Mucosa of rectum (tissue), 2 donors: ENCODE measurements around the gene CDC42.
A peak's percentile ranks its signal among the peaks of the same experiment; 100 is the strongest.

Source experiments
- H3K27ac ChIP-seq, 2 donors: one replicate each; pipeline ENCODE4 v1.7.0; 2013; ENCODE audit warnings: inconsistent platforms in 2 of 2, low read depth in 2 of 2, low read length in 2 of 2
- H3K27me3 ChIP-seq, 2 donors: one replicate each; pipeline ENCODE4 v1.7.0; 2013; ENCODE audit warnings: low read length in 2 of 2; ENCODE audit not compliant: control insufficient read depth in 2 of 2, insufficient read depth in 2 of 2
- H3K36me3 ChIP-seq, 2 donors: one replicate each; pipeline ENCODE4 v1.7.0; 2013; ENCODE audit warnings: low read length in 2 of 2; ENCODE audit not compliant: control insufficient read depth in 2 of 2, insufficient read depth in 2 of 2
- H3K4me1 ChIP-seq, 2 donors: one replicate each; pipeline ENCODE4 v1.7.0; 2013; ENCODE audit warnings: low read length in 2 of 2, mild to moderate bottlenecking in 1 of 2; ENCODE audit not compliant: control insufficient read depth in 2 of 2, insufficient read depth in 2 of 2
- H3K4me3 ChIP-seq, 2 donors: one replicate each; pipeline ENCODE4 v1.7.0; 2013; ENCODE audit warnings: low read length in 2 of 2
- H3K9ac ChIP-seq, 2 donors: one replicate each; pipeline ENCODE4 v1.7.0; 2013; ENCODE audit warnings: low read length in 2 of 2, low read depth in 1 of 2, mild to moderate bottlenecking in 1 of 2
- H3K9me3 ChIP-seq, 2 donors: one replicate each; pipeline ENCODE4 v1.7.0; 2013; ENCODE audit warnings: low read length in 2 of 2; ENCODE audit not compliant: control insufficient read depth in 2 of 2
- donor health status: healthy.
- donor health status: Normal muscosa, but diverticular disease.

CDC42 gene

DNA sequence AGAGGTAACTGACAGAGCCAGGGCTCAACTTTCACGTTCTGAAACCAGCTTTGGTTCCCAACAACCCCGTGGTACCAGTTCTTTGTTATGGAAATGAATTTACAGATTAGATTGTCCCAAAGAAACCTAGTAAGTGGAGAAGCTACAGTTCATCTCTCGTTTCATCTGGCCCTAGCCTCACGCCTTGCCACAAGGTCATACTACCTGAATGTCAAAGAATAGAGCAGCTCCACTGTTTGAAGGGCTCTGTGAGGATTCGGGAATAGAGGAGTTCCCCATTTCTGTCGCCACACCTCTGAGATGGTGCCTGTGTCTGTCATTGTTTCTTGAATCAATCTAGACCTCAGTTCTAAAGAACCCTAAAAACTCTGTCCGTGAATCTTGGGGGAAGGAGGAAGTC is 15.0 kb upstream of the CDC42 start:
- no peak overlapping the region for H3K9ac ChIP-seq
- peaks cover 7 to 9% of the 10 kb centered on the region in 2 donors for H3K4me1 ChIP-seq
- no peaks in the 10 kb centered on the region for H3K27me3 ChIP-seq
- no peak overlapping the region for H3K27ac ChIP-seq
- no peaks in the 10 kb centered on the region for H3K9me3 ChIP-seq
- H3K4me3 ChIP-seq, result no peak overlapping the region
- H3K36me3 ChIP-seq, result no peaks in the 10 kb centered on the region

DNA sequence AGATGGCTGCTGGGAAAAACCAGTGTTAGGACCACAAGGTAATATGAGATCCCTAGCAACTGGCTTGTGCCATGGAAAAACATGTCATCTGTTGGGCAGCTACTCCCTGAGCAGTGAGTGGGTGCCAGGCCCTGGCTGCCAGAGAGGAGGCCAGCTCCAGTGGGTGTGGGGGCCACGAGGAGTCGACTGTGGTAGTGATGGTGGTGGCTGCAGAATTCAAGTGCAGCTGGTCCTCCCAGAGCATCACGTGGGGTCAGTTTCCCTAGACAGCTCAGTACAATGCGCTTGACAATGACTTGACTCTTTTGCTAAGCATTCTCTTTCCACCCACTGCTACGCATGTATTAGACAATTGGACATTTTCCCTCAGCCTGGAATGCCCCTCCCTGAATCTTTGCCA is 14.5 kb upstream of the CDC42 start:
- Histone ChIP-seq H3K27me3 (no peaks in the 10 kb centered on the region), H3K4me3 (no peak overlapping the region), H3K27ac (no peak overlapping the region), H3K4me1 (peaks cover 7 to 9% of the 10 kb centered on the region in 2 donors), H3K9me3 (no peaks in the 10 kb centered on the region), H3K9ac (no peak overlapping the region), H3K36me3 (no peaks in the 10 kb centered on the region)

DNA sequence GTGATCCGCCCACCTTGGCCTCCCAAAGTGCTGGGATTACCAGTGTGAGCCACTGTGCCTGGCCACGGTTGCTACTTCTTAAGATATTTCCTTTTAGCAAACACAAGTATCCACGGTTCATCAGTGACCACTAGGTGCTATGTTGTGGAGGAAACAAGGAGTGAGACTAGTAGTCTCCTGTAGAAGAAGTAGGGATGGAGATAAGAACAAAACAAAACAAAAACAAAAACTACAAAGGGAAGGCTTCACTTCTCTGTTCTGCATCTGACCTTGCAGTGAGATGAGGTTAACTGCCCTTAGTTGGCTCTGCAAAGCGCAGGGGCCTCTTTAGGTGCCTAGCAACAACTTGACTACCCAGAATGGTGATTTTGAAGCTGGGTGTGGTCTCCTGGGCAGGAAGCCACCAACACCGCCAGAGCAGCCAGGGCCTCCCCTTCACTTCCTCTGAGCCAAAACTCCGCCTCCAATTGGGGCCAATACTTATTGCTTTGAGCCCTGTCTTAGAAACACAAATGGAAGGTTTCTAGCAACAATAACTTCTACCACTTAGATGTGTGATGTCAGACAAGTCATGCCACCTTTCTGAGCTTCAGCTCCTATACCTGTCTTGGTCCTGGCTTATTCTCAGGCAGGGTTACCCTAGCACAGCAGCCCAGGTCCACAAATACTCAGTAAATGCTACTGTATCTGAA is 12.8 kb upstream of the CDC42 start:
- H3K9me3 ChIP-seq, result no peaks in the 10 kb centered on the region
- H3K36me3 ChIP-seq, result no peaks in the 10 kb centered on the region
- peaks cover 7 to 9% of the 10 kb centered on the region in 2 donors for H3K4me1 ChIP-seq
- peak overlapping the region; percentile 55 to 79 for H3K27ac ChIP-seq
- no peaks in the 10 kb centered on the region for H3K27me3 ChIP-seq
- peak overlapping the region in 1 of 2 donors; percentile 60 for H3K4me3 ChIP-seq
- H3K9ac ChIP-seq, result peak overlapping the region in 1 of 2 donors; percentile 41

DNA sequence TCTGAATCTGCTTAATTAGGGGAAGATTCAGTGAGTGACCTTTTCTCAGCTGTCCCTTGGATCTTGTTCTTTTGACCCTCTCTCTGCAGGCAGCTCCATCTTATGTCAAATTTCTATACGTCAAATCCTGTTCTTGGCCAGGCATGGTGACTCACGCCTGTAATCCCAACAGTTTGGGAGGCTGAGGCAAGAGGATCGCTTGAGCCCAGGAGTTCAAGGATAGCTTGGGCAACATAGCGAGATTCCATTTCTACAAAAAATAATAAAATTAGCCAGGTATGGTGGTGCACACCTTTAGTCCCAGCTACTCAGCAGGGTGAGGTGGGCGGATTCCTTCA is 12.3 kb upstream of the CDC42 start:
- H3K27ac ChIP-seq, result peak overlapping the region; percentile 55 to 79

DNA sequence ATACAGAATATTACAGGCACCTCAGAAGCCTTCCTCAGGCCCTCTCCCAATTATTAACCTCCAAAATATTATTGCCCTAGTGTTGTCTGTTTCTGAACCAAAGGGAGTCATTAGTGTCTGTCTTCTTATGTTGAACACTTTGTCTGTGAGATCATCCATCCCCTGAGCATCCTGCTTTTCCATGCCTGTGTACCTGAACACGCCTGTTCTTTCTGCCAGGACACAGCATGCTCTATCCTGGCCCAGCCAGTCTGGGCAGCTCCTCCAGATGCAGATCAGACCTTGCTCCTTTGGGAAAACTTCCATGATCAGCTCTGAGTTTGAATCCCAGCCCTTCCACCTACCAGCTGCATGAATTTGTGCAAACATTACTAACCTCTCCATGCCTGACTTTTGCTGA is 11.0 kb upstream of the CDC42 start:
- Histone ChIP-seq H3K27ac (no peak overlapping the region), H3K27me3 (no peaks in the 10 kb centered on the region), H3K9me3 (no peaks in the 10 kb centered on the region), H3K4me3 (no peak overlapping the region), H3K36me3 (no peaks in the 10 kb centered on the region), H3K4me1 (peaks cover 7 to 9% of the 10 kb centered on the region in 2 donors), H3K9ac (no peak overlapping the region)

More for the DNA sequence above, 12.3 kb upstream of the CDC42 start:
- Histone ChIP-seq H3K9me3 (no peaks in the 10 kb centered on the region), H3K4me3 (peak overlapping the region in 1 of 2 donors; percentile 60), H3K9ac (no peak overlapping the region), H3K36me3 (no peaks in the 10 kb centered on the region), H3K4me1 (peaks cover 7 to 9% of the 10 kb centered on the region in 2 donors), H3K27me3 (no peaks in the 10 kb centered on the region)

DNA sequence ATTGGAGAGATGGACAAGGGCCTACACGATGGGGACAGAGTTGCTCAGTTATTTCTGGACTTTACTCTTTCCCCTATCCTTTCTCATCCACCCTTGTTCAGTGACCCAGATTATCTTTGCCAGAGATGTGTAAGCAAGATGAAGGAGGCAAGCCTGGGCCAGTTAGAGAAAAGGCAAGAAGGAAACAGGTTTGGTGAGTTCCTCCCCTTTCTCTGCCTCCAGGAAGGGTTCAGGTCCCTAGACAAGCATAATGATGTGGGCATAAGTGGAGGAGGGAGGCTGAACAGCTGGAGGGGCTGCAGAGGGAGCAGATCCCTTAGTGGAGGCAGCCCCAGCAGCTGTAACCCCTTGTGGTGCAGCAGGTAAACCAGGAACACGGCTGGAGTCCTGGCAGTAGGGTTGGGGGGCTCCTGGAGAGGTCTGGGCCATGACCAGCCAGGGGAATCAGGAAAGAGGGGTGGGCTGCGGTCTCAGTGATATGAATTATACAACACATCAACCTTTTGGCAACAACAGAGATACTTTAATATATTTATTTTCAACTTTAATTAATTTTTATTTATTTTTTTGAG is 9.2 kb upstream of the CDC42 start:
- H3K4me3 ChIP-seq, result no peak overlapping the region
- no peaks in the 10 kb centered on the region for H3K27me3 ChIP-seq
- no peaks in the 10 kb centered on the region for H3K9me3 ChIP-seq
- no peaks in the 10 kb centered on the region for H3K36me3 ChIP-seq
- no peak overlapping the region for H3K9ac ChIP-seq
- H3K4me1 ChIP-seq, result peaks cover 7 to 9% of the 10 kb centered on the region in 2 donors
- H3K27ac ChIP-seq, result no peak overlapping the region

DNA sequence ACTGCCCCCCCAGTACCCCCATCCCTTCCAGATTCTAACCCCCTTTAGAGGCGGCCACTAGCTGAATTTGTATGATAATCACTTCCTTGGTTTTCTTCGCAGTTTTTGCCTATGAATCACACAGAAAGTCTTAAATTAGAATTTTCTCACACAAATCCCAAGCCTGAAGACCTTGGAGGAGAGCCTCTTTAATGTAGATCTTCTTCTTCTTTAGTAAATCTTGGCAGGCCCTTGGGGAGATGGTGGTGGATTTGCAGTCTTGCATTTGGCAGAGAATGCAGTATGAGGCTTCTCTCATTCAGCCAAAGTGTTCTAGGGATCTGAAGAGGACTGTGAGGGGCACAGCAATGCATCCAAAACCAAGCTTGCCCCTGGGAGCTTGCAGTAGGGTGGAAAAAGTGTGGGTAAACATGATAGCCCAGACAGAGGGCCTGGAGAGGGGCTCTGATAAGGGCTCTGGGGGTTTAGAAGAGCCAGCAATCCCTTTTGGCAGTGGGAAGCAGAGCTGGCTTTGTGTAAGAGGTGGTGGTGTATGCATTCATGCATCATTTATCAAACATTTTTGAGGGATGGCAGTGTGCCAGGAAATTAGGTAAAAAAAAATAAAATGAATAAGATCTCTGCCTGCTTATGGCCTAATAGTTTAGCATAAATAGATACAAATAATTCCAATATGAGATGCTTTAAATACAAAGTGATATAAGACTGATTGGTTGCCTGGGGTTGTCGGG is 7.7 kb upstream of the CDC42 start:
- Histone ChIP-seq H3K27ac (no peak overlapping the region), H3K9me3 (no peaks in the 10 kb centered on the region), H3K9ac (no peak overlapping the region), H3K36me3 (no peaks in the 10 kb centered on the region), H3K4me3 (no peak overlapping the region), H3K4me1 (peaks cover 5% of the 10 kb centered on the region in 2 donors), H3K27me3 (no peaks in the 10 kb centered on the region)

DNA sequence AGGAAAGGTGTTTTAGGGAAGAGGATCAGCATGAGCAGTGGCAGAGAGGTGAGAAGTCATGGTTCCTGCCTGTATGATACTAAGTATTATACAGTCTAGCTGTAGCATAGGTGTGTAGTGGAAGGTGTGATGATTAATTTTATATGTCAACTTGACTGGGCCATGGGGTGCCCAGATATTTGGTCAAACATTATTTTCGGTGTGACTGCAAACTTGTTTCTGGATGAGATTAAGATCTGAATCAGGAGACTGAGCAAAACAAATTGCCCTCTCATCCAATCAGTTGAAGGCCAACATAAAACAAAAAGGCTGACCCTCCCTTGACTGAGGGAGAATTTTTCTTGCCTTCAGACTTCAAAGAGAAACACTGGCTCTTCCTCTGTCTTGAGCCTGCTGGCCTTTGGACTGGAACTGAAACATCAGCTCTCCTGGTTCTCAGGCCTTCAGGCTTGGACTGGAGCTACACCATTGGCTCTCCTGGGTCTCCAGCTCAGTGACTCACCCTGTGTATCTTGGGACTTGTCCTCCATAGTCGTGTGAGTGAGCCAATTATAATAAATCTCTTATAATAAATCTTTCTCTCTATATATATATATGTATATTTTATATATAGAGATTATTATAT is 6.8 kb upstream of the CDC42 start:
- no peak overlapping the region for H3K9ac ChIP-seq
- H3K4me1 ChIP-seq, result no peaks in the 10 kb centered on the region
- no peaks in the 10 kb centered on the region for H3K27me3 ChIP-seq
- no peak overlapping the region for H3K27ac ChIP-seq
- H3K4me3 ChIP-seq, result no peak overlapping the region
- no peaks in the 10 kb centered on the region for H3K36me3 ChIP-seq
- H3K9me3 ChIP-seq, result no peaks in the 10 kb centered on the region

DNA sequence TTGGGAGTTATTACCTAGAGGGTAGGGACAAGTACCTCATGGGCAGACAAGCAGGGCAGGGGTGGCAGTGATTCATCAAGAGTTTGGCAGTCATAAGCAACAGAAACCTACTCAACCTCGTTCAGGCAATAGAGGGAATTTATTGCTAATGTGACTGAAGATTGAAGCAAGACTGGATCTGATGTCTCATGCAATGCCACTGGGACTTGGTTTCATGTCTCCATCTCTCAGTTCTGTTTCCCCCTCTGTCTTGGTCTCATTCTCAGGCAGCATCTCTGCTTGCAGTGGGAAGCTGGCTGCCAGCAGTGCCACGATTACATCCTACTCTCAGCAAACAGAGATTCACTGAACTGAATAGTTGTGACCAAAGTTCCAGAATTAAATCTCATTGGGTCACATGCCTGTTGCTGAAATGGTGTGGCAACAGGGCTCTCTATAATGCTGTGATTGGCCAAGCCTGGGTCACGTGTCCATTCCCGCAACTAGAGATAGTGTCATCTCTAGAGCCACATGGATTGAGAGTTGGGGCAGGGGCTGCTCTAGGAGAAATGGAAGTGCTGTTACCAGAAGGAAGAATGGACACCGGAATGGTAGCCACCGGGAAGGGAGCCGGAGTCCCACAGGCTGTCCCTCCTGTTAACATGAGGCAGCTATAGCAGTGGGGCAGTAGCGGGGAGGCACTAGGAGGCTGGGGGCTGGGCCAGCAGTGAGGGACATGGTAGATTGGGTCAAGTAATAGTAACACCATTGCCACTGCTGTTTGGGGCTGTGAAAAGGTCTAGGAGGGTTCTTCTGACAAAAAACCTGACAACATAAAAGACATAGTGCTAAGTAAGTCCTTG is 3.9 kb upstream of the CDC42 start:
- Histone ChIP-seq H3K9me3 (no peaks in the 10 kb centered on the region), H3K36me3 (no peaks in the 10 kb centered on the region), H3K9ac (no peak overlapping the region), H3K27ac (no peak overlapping the region), H3K4me1 (peaks cover 0 to 3% of the 10 kb centered on the region in 2 donors), H3K4me3 (no peak overlapping the region), H3K27me3 (no peaks in the 10 kb centered on the region)
